ENCODE results near the gene CAD. TPM values are rescaled to one million over a fixed set of nuclear protein-coding genes. Genes with fewer than 3 reads are reported as not detected.
"Not testable (repeated sequence)": the region's sequence is repeated elsewhere in the genome, so short reads cannot be mapped to it uniquely, and the experiment has no call there.

CAD gene
- total RNA-seq, 1 donor from 2014 or later = 33.5 TPM

DNA sequence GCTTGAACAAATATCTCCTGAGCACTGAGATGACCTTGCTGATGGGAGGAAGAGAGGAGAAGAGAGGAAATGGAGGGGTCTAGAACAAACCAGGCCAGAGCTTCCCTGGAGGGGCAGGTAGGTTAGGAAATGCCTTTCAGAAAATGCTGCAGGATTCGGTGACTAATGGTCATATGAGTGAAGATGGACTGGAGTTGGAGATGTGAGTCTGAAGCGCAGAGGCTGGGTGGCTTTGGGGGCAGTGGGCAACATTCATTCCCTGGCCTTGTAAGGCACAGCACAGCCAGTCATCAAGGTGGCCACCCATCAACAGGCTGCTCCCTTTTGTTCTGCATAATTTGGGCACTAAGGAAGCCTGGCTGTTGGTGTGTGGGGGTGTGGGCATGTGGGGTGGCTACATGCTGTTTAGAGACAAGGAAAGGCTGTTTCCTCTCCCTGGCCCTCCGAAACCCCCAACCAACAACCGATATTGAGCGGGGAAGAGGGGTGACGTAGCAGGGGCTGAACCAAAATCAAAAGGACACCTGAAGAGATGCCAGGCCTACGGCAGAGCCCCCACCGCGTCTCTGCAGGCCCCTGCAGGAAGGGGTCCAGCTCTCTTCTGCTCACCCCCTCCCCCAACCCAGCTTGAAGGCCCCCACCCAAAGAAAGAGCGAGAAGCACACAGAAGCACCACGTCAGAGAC lies 44.2 kb downstream of the CAD start:
- no peak for DNase-seq

DNA sequence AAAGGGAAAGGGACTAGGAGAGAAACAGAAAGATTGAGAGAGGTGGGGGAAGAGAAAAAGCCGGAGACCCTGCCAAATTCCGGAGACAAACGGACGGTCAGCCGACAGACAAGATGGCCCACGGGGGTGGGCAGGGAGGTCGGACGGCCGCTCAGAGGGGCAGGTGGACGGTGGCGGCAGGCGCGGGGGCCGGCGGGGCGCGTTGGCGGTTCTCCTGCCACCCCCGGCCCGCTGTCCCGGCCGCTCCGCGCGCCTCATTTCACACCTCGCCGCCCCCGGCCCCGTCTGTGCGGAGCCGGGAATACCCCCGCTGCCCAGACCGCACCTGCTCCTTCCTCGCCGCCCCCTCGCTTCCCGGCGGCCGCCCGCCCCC lies 44.7 kb downstream of the CAD start:
- no peak for DNase-seq

DNA sequence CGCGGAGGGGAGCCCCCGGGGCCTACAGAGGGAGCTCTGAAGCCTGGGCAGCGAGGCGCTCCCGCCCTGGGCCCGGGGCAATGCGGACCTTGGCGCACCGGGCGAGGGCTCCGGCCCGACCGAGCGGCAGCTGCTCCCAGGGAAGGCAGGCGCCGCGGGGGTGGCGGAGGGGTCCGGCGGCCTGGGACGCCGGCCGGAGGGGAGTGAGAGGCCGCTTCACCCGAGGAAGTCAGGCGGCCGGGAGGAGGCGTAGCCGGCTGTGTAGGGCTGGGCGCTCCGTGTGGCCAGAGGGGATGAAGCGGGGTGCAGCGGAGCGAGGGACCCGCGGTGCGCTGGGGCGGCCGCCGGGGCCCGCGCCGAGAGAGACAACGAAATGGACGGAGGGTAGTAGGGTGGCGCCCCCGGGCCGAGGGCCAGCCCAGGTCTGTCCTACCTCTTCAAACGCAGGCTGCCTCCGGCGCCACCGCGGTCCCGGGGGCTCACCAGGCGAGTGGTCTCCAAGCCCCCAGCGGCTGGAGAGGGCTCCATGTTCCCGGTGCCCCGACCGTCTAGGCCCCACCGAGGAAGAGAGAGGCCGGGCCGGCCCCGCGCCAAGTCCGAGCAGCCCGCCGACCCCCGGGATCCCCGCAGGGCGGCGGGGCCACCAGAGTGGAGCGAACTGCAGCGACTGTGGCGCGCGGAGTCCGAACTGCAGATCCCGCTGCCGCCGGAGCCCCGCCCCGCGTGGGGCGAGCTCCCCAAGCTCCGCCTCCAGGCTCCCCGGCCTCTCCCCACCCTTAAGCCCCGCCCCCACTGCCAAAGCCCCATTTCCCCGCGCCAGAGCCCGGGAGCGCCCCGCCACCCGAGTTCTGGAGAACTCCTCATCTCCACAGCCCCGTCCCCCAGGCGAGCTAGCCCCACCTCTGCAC lies 45.5 kb downstream of the CAD start, which contains the start of gene SLC30A3:
Gene SLC30A3, minus strand, starts transcription at position 669 of the 908 bp plus-strand sequence. Its CDS starts 141 bp downstream, at position 528.
- peak; percentile 55 for DNase-seq

DNA sequence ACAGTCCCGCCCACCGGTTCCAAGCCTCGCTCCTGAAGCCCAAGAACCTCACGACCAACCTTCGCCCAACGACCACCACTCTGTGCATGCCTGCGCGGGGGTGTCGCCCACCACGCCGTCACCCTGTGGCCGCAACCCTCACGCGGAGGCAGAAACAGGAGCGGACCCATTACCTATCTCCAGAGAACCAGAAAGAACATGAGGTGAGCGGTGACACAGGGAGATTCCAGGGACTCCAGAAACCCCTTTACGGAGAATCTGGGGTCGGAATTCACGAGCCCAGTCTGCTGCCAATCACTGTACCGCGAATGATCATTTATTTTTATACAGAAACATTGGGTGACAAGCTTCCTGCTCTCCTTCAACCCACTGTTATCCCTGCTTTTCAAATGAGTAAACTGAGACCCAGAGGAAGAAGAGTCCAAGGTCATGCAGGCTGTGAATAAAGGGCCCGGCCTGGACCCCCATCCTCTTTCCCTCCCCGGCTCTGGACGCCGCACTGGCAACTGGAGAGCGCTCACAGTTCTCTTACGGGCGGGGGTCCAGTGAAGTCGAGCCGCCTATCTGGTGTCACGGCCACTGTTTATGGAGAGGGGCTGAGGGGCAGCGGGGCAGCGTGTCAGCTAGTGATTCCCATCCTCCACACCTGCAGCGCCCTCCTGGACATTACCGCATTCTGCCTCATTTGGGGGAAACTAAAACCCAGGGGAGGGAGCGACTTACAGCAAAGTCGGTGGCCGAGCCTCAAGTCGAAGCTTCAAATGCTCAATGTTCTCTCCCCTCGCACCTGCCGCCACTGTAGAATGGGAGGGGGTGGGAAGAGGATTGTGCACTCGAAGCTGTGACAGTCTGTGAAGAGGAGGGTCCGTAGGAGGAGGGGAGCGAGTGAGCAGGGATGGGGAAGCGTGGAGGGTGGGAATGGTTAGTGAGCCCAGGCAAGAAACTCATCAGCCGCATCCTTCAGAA lies 46.4 kb downstream of the CAD start:
- DNase-seq = no peak

DNA sequence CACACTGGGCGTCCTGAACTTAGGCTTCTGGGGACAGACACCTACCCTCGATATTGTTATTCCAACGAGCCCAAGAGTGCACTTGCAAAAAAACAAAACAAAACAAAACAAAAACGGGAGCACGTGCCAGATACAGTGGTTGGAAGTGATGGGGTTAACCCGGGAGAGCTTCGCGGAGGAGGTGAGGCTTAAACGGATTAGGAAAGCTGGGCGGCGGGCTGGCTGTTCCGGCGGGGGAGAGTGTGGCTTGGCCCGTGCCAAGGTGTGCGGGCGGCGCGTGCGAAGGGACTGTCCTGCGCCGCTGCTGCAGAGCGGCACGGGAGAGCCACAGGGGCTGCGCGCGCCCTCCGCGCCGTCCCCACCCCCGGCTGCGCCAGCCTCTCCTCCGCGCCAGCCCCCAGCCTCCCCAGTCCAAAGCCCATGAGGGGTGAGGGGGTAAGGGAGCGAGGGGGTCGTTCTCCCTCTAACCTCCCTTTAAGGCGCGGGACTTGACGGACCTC lies 47.1 kb downstream of the CAD start:
- no peak for DNase-seq

DNA sequence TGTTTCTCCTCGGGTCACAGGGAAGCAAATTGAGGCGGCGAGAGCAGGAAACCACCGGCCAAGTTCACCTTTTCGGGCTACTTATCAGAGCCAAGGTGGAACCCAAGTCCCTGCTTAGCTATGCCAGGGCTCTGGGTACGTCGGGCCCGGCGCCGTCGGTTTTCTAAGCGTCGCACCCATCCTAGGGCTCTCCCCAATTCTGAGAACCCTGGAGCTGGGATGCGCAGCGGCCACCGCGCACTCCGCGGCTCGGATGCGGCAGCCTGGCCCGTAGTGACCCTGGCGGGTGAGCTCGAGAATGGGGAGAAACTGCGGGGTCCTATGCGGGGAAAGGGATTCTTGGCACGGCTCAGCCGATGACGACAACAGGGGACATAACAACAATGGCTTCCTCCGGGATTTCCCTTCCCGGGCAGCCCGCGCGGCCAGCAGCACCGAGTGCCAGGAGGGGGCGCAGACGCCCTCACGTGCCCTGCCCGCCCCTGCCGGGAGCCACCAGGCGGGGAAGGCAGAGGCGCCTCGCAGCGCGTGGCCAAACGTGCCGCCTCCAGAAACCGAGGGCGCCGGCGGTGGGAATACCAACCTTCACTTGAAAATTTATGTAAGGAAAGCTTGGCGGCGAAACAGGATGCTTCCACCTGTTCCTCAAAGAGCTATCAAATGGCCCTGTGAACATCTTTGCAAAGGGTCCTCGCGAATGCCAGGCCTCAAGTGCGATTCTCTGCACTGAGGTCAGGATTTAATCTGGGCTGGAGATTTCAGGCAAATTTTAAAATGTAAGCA lies 47.8 kb downstream of the CAD start:
- DNase-seq = peak; percentile 90

DNA sequence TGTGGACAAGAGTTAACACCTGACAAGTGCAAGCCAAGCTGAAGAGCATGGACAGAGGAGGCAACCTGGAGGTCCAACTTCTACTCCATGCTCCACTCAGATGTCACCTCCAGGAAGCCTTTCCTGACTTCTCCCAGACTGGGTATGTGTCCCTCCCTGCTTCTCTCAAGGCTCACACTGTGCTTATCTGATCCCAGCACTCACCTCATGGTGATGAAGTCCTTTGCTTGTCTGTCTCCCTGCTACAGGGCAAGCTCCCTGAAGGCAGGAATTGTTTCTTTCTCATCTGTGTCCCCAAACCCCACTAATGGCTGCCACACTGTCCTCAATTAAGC lies 48.3 kb downstream of the CAD start:
- no peak for DNase-seq

DNA sequence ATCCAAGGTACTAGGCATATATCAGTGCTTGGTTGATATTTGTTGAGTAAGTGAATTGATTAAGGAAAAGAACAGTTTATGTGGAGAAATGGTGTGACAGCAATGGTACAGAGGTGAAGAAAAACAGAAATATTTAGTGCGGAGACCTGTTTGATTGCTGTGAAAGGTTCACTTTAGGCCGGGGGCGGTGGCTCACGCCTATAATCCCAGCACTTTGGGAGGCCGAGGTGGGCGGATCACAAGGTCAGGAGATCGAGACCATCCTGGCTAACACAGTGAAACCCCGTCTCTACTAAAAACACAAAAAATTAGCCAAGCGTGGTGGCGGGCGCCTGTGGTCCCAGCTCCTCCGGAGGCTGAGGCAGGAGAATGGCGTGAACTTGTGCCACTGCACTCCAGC lies 51.1 kb downstream of the CAD start:
- DNase-seq = not testable (repeated sequence)

DNA sequence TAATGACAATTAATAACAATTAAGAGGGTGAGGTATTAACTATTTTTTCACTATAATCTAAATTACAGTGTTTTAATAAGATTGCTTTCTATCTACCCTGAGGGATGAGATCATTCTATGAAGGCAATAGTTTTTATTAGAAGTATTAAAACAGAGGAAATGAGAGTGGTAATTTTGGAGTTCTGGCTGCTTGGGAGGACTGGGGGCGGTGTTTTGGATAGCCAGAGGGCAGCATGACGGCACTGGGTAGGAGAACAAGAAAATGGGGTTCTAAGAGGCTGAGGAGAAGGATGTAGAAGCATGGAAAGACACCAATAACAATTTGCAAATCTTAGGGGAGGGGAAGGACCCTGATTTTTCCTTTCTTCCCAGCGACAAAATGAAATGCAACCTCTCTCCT lies 53.0 kb downstream of the CAD start:
- no peak for DNase-seq

DNA sequence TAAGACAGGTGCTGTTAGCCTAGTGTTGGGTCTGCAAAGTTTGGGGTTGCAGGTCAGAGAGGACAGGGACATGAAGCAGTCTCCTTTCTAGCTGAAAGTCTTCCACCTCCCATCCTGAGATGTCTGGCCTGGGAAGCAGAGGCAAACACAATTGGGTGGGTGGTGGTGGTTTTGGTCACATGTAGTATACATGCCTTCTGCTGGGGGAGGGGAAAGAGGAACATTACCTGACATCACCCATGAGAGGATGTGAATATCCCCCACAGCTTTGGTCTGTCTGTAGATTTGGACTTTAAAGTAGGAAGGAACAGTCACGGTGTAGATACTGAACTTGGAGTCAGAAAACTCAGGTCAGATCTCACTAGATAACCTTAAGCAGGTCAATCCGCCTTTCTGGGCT lies 53.5 kb downstream of the CAD start:
- DNase-seq = no peak

DNA sequence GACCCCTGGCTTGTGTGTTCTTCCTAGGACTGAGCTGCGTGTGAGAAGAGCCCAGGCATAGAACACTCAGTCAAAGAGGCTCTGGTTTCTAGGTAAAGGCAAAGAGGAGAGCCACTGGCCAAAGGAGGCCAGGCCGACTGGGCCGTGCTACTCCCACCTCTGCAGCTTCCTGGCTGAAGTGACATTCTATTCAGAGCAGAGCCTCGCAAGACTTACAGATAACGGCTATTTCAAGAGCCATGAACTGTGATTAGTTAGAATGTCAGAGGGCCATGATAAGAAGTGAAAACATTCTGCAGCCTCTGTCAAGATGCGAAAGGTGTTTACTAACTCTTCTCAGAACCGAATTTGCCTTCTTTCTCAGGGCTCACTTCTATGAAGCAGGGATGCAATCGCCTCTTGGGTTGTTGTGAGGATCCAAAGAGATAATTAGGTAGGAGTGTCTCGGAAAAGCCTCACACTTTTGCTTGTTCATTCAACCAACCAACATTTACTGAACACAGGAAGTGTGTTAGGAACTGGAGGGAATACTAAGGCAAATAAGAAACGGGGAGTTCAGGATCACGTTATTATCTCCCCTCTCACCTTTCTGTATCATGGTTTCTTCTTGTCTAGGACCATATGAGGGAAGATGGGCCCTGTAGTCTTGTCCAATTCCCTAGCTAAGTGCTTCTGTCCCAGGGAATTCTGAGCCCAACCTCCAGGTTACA lies 54.6 kb downstream of the CAD start:
- no peak for DNase-seq

DNA sequence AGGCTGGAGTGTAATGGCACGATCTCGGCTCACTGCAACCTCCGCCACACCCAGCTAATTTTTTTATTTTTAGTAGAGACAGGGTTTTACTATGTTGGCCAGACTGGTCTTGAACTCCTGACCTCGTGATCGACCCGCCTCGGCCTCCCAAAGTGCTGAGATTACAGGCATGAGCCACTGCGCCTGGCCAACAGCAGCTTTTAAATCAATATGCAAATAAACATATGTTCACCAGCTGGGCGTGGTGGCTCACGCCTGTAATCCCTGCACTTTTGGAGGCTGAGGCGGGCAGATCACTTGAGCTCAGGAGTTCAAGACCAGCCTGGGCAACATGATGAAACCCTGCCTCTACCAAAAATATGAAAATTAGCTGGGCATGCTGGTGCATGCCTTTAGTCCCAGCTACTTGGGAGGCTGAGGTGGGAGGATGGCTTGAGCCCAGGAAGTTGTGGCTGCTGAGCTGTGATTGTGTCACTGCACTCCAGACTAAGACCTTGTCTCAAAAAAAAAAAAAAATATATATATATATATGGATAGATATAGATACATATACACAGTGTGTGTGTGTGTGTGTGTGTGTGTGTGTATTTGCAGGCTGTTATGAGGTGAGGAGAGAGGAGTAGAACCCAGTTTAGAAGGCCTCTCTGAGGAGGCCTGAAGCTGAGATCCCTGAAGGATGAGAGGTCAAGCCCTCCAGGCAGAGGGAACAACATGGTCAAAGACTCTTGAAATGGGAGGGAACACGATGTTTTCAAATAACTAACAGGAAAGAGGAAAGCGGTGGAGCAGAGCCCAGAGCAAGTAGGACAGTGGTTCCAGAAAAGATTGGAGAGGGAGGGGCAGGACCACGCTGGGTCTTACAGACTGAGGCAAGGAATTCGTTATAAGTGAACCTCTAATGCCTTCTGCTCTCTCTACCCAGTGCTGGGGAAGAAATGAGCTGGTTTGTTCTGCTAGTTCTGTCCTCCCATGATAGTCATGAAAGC lies 55.7 kb downstream of the CAD start:
- not testable (repeated sequence) for DNase-seq

DNA sequence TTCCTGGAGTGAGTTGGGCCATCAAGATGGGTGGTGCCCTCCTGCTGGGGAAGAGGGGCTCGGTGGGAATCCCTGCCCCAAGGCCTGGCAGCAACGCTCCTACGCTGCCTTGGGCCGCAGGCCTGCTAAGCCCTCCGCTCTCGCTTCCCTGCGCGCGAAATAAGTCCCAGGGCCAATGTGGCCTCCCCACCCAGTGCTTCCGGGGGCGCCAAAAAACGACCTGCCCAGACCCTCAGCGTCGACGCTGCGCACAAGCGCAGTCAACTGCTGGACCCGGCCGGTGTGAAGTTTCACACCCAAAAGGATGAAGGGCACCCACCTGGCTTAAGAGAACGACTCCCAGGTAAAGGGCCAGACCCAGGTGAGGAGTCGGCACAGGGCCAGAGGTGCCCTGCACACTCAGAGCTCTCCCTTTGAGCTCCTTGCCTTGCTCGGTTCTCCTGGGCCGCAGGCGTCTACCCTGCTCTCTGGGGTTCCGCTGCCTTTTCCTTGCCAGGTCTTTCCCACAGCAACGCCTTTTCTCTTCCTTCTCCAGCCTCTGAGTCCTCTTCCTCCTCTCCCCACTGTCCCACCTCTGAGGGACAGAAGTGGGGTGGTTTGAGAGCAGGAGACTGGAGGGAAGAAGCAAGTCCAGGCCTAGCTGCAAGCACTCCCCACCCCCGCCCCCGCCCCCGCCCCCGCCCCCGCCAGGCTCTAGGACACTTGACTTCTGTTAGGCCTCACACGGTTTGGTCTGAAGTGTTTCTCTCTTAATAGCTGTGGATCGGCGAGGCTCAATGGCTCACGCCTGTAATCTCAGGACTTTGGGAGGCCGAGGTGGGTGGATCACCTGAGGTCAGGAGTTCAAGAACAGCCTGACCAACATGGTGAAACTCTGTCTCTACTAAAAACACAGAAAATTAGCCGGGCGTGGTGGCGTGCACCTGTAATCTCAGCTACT lies 58.3 kb downstream of the CAD start, which contains the start of gene DNAJC5G:
Gene DNAJC5G, plus strand, starts transcription at position 223 of the 940 bp plus-strand sequence. CDS start 1,296 bp downstream, outside the sequence.
- DNase-seq = no peak

DNA sequence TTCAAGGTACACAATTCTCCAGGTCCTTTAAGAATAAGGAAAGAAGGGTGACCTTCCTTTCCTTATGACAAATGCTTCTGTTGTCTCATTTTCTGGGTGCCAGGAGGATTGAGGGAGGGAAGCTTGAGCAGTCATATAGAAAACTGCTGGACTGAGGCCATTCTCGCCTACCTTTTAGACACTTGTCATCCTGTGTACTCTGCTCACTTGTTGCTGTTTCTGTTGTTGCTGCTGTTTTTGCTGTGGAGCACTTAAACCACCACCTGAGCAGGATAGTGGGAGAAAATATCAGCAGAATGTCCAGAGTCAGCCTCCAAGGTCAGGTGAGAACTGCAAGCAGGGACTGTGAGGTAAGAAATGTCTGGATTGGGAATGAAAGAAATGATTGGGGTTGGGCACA lies 60.8 kb downstream of the CAD start:
- DNase-seq = no peak

DNA sequence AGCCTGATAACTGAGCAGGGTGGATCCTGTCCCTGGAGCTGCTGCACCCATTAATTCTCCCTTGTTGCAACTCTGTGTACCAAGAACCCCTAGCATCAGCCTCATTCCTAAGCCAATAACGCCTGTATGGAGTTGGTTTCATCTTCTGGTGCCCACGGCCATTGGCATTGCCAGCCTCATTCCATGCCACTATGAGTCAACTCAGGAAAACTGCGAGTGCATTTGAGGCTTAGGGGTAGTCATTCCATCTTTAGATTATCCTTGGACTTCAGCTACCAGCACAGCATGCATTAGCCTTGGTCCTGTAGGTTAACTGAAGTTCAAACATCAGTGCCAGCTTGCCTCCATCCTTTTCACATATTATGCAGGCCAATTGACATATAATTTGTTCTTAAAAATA lies 63.7 kb downstream of the CAD start:
- DNase-seq = no peak

DNA sequence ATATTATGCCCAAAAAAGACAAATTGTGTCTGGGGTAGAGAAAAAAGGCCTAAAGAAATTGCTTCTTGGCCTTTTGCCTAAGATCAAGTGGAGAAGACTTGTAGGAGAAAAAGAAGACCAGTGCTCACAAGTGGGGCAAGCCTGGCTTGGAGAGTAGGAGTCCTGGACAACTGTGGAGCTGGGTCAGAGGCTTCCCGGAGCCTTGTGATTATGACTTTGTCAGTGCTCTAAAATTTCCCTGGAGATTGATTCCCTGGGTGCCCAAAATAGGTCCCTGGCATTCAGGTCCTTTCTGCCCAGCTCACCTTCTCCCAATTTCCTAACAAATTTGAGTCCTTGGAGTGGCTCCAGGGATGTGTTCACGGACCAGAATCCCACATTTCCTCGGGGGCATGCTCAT lies 64.3 kb downstream of the CAD start:
- DNase-seq = no peak

DNA sequence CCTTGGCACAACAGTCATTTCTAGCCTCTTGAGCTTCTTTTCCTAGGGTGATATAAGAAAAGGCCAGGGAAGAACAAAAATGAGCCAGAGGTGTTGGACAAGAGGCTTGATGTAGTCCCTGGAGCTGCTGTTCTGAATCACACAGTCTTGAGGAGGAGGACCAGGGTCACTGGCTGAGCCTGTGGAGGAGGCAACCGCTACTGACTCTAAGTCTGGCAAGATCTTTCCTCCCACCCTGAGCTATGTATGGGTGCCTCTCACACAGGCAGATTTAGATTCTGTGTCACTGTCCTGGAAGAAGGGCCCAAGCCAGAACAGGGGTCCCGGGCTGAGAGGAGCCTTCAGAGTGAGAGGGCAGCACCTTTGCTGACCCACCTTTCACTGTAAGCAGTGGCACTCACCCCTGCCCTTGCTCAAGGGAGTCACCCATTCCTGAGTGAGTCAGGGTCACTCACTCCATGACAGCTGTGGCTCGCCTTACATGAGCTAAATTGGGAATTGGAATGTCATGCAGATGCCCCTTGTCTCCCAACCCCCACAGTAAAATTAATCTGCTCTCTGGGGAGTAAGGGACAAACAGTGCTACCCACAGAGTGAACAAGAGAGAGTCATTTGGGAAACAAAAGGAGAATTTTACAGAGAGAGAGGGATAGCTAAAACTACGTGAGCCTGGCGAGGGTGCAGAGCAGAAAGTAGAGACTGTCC lies 64.8 kb downstream of the CAD start, which contains the start of gene TRIM54:
Gene TRIM54, plus strand, starts transcription at position 575 of the 705 bp plus-strand sequence. CDS start 303 bp downstream, outside the sequence.
- DNase-seq = no peak

DNA sequence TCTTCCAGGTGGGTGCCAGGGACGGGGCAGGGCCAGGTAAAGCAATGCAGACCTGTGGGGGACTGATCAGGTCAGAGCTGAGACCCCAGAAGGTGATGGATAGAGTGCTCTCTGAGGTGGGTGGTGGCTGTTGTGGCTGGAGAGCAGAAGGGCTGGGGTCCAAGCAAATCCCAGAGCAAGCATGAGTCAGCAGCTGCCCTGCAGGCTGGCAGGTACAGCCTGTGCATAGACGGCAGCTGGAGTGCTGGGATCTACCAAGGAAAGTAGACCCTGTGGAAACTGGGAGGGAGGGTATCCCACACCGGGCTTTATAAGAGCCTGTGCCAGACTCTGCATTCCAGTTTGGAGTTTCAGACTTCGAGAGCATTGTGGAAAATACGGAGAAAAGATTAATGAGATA lies 65.7 kb downstream of the CAD start:
- DNase-seq = no peak
